ENCODE measurements around the gene SERGEF.

SERGEF gene

DNA sequence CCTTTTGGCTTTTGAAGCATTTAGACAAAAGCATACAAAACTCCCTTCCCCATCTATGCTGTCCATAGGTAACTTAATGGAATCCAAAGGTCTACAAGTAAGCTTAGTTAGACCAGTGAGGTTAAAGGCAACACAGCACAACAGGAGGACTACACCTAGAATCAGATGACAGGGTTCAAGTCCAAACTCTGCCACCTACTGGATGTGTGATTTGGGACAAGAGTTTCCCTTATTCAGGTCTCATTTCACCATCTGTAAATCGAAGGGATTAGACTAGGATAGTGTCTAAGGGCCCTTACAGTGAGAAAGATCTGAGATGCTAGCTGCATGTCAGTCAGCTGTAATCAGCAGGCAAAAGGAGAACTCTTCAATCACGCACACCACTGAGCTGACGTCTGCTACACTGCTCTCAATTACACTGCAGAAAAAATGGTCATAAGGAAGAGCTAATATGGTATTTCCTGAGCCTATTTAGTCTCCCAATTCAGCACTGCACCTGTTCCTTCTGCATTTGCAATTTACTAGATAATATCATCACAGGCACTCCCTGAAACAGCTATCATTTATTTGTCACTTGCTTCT, 82.2 kb downstream of the SERGEF start:
- in situ Hi-C loops (cut with MboI; ENCODE audit: low pct_unique_long_range_greater_than_20kb, low sequenced_read_pairs, unreplicated experiment) = no loop called here
- TF ChIP-seq, protein P1, sequence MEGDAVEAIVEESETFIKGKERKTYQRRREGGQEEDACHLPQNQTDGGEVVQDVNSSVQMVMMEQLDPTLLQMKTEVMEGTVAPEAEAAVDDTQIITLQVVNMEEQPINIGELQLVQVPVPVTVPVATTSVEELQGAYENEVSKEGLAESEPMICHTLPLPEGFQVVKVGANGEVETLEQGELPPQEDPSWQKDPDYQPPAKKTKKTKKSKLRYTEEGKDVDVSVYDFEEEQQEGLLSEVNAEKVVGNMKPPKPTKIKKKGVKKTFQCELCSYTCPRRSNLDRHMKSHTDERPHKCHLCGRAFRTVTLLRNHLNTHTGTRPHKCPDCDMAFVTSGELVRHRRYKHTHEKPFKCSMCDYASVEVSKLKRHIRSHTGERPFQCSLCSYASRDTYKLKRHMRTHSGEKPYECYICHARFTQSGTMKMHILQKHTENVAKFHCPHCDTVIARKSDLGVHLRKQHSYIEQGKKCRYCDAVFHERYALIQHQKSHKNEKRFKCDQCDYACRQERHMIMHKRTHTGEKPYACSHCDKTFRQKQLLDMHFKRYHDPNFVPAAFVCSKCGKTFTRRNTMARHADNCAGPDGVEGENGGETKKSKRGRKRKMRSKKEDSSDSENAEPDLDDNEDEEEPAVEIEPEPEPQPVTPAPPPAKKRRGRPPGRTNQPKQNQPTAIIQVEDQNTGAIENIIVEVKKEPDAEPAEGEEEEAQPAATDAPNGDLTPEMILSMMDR (IDR thresholded peaks at IDR 0.05; ENCODE audit: extremely low read depth, insufficient read depth, missing control alignments) = no peak
- no peak for DNase-seq (ENCODE audit: low spot score)

DNA sequence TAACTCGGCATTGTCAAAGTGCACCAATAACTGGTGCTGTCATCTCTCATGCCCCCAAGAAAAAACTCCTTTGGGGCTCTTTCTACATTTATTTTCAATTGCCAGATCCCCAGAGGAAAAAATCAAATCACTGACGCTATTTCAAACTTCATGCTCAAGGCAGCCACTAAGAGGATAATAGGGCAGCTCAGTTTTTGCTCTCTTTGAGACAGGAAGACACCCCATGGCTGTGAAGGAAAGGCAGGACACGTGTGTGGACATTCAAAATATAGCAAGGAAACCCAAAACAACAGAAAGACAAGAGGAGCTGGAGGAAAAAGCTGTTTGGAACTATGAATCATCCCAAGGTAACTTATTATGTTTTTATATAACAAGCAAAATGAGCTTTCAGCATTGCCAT, 83.7 kb downstream of the SERGEF start:
- no peak for DNase-seq (ENCODE audit: low spot score)
- in situ Hi-C loops (cut with MboI; ENCODE audit: low pct_unique_long_range_greater_than_20kb, low sequenced_read_pairs, unreplicated experiment) = no loop called here
- TF ChIP-seq, protein P1 (IDR thresholded peaks at IDR 0.05; ENCODE audit: extremely low read depth, insufficient read depth, missing control alignments) = no peak

DNA sequence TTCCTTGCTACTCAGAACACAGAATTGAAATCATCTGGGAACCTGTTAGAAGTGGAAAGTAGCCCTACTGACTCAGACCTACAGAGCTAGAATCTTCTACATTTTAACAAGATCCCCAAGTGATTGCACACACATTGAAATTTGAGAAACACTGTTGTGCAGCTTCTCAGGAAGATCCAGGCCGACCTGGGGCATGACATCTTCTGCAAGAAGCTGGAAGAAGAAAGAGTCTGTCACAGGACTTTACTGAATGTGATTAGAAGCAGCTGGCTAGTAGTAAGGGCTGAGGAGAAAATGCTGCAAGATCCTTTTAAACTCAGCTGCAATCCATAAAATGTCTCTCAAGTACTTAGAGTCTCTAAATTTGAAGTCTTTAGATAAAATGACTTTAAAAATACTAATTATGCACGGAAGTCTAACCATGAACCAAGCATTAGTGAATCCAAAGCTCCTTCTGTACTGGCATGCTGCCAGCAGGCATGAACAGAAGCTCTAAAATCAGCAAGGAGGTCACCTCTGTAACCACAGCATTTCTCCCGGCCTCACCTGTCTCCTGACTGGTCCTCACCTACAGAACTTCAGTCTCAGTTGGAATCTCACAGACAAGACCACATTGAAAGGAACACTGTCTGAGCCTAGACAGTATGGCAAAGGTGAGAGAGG, 85.0 kb downstream of the SERGEF start:
- in situ Hi-C loops (cut with MboI; ENCODE audit: low pct_unique_long_range_greater_than_20kb, low sequenced_read_pairs, unreplicated experiment) = no loop called here

DNA sequence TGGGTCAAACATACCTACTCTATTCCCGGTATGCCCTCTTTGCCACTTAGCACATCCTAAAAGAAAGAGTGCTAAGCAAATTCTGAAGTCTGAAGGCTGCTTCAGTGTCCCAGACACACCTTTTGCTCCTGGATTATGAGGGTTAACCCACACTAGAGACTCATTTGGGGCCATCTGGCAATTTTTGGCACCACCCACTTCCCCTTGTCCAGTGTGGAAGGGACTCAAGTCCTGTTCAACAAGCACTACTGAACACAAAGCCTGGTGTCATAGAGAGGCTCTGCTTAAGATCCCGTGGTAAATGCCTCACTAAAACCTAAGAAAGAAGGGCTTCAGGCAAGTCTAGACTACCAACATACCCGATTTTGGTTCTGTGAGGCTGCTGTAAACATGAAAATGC, 85.8 kb downstream of the SERGEF start:
- in situ Hi-C loops (cut with MboI; ENCODE audit: low pct_unique_long_range_greater_than_20kb, low sequenced_read_pairs, unreplicated experiment) = no loop called here
- TF ChIP-seq, protein P1 (IDR thresholded peaks at IDR 0.05; ENCODE audit: extremely low read depth, insufficient read depth, missing control alignments) = no peak
- no peak for DNase-seq (ENCODE audit: low spot score)

More for the DNA sequence above, 85.0 kb downstream of the SERGEF start:
- no peak for DNase-seq (ENCODE audit: low spot score)
- TF ChIP-seq, protein P1 (IDR thresholded peaks at IDR 0.05; ENCODE audit: extremely low read depth, insufficient read depth, missing control alignments) = no peak

DNA sequence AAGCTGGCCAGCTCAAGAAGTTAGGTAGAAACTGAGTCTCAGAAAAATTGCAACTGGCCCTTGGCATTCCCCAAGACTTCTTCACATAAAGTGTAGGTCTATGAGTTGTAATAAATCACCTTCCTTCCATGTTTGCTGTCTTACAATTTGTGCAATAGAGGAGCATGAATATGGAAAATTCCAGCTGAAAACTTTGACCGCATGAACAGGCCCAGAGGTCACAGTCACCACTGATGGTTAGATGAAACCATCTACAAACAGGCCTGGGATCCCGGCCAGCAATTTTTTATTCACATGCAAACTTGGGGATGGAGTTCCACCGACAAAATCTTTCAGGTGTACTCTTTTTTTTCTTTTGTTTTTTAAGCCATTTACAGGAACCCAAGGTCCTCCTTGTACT, 88.1 kb downstream of the SERGEF start:
- TF ChIP-seq, protein P1 (IDR thresholded peaks at IDR 0.05; ENCODE audit: extremely low read depth, insufficient read depth, missing control alignments) = no peak
- no peak for DNase-seq (ENCODE audit: low spot score)
- in situ Hi-C loops (cut with MboI; ENCODE audit: low pct_unique_long_range_greater_than_20kb, low sequenced_read_pairs, unreplicated experiment) = no loop called here

- no peak for DNase-seq (ENCODE audit: low spot score)
- TF ChIP-seq, protein P1 (IDR thresholded peaks at IDR 0.05; ENCODE audit: extremely low read depth, insufficient read depth, missing control alignments) = no peak
- in situ Hi-C loops (cut with MboI; ENCODE audit: low pct_unique_long_range_greater_than_20kb, low sequenced_read_pairs, unreplicated experiment) = no loop called here
Measured at GRCh38 chr11:17923217-17923616, 89.6 kb downstream of the SERGEF start.
